HG02840 (cell line): ENCODE data around the gene COMT.
"Not testable (repeated sequence)": the region's sequence is repeated elsewhere in the genome, so short reads cannot be mapped to it uniquely, and the experiment has no call there.

Source experiments
- ATAC-seq: cut with Tn5 transposase; IDR thresholded peaks from one replicate; pipeline ENCODE4 v1.9.1; 2021; ENCODE audit warnings: mild to moderate bottlenecking, moderate library complexity, moderate number of reproducible peaks; ENCODE audit not compliant: unreplicated experiment, low FRiP score

COMT gene

GRCh38 chr22:19906864-19907263, 34.7 kb upstream of the COMT start:
- ATAC-seq: not testable (repeated sequence)

GRCh38 chr22:19907902-19908301, 33.7 kb upstream of the COMT start:
- ATAC-seq: not testable (repeated sequence)

GRCh38 chr22:19909350-19910179, 32.0 kb upstream of the COMT start:
- no peak for ATAC-seq

- ATAC-seq: no peak
Measured at GRCh38 chr22:19910180-19910744, 31.3 kb upstream of the COMT start.

DNA sequence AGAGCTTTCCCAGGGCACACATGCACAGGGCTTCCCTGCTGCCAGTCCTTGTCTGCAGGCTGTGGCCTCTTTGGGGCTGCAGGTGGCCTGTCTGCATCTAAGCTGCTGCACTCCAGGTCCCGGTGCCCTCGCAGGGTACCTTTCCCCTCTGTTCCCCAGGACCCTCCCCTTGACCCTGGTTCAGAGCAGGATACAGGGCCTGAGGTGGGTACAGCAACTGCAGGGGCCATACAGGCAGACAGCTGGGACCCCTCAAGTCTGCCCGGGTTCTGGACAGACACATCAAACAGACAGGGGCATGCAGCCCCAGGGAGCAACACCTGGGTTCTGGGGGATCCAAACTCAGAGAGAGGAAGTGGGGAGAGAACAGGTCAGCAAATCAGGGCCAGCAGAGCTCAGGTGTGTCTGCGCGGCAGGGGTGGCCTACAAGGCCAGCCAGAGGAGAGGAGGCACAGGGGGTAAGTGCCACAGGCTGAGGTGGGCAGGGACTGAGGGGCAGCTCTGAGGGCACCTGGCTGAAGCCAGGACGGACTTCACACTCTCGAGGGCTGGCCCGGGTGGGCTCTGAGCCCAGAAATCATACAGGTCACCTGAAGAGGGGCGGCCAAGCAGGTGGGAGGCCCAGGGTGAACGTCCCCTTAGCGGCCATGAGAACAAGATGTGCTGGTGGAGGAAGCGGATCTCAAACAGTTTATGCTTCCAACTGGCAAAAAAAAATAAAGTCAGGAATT, 29.9 kb upstream of the COMT start:
- ATAC-seq: no peak

DNA sequence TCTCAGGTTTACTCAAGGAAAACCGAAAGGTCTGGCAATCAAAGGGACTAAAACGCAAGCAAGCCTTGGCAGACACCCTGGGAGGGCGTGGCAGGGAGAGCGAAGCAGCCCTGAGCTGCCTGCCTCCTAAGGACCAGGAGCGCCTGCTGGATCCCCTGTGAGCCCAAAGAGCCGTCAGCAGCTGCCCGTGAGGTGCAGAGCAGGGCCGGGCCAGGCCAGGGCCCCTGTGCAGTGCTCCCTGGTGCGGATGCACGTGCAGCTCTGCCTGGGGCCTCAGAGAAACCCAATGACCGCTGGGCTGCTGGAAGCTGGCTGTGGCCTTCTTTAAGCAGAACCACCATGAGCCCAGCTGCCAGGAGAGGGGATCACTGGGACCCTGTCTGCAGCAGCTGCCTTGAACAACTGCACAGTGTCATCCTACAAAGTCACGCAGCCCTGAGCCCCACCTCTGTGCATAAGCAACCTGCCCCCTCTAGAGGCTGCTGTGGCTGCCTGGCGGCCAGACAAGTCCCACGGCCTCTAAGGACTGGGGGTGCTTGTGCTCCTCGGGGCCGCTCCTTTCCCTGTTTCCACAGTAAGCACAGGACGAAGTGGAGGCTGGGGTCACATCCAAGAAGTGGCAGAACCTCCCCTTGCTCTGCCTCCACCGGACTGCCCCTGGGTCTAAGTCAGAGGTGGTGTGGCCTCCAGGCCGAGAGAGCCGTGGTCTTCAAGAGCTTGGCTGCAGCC, 29.1 kb upstream of the COMT start:
- ATAC-seq: no peak

DNA sequence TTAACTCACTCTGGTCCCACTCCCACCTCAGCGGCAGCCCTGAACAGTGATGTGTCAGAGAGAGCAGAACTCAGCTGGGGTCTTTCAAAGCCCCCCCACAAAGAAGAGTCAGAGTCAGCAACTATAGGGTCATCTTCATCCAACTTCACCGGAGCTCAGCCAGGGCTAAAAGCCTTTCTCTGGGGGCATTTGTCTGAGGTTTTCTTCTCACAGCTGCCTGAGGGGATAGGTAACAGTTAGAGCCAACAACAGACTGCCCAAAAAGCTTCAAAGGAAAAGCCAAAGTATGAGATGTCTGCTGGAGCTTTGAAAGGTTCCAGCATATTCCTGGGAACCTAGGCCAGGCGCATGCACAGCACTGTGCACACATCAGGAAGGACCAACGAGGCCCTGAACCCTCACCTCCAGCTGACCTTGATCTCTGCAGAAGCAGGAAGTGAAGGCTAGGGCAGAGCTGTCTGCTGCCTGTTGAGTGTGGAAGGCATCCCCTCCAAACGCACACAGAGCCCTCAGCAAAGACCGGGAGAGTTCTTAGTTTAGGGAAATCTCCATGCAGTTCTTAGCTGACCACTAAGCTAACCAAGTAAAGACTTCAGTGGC, 28.1 kb upstream of the COMT start:
- ATAC-seq: no peak

- ATAC-seq: no peak
Measured at GRCh38 chr22:19914201-19914943, 27.2 kb upstream of the COMT start.

GRCh38 chr22:19915287-19915954, 26.2 kb upstream of the COMT start:
- ATAC-seq: no peak

GRCh38 chr22:19916006-19916405, 25.6 kb upstream of the COMT start:
- no peak for ATAC-seq

- ATAC-seq: no peak
Measured at GRCh38 chr22:19916941-19917340, 24.6 kb upstream of the COMT start.

GRCh38 chr22:19917389-19918138, 24.0 kb upstream of the COMT start:
- ATAC-seq: no peak

- no peak for ATAC-seq
Measured at GRCh38 chr22:19918332-19919106, 23.1 kb upstream of the COMT start.

DNA sequence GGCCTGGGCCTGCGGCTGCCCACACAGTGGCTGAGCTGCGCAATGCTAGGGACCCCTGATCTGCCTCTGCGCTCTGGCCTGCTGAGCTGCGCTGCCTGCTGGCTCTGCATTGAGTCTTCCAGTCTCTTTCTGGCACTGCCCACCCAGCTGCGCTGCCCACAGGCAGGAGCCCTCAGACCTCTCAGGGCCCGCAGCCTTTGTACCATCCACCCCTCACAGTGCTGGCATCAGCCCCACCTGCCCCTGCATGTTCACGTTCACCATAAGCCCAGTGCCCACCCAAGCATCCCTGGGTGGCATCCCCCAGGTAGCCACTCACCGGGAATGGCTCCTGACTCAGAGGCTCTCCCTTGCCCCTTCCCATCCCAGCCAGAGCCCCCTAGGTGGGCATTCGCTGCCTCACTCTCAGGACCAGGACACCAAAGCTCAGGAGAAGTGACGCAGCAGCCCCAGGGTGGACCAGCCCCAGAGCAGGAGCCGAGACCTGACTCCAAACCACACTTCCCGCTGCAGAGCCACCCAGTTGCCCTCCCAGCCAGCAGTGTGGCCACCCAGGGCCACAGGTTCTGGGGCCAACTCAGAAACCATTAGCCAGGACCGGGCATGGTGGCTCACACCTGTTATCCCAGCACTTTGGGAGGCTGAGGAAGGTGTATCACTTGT, 21.7 kb upstream of the COMT start:
- ATAC-seq: no peak

DNA sequence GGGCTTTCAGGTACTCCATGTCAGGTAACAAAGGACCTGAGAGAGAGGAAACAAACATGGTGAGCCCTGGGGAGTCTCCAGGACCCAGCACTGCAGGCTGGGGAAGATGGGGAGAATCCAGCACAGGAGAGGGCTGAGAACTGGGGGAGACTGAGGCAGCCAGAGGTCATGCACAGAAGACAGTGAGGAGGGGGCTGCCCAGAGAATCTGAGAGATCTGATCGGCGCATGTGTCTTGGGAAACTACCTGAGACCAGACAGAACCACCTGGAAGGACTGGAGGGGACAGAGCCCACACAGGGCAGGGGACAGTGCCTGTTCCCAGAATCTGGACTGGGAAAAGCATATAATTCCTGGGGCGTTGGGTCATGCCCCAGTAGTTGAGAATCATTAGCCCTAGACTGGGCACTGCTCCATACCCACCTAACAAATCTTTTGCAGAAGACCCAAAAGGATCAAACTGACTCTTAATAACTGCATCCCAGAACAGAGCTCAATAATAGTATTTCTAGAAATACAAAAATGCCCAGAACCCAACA, 20.0 kb upstream of the COMT start:
- ATAC-seq: no peak

- ATAC-seq: no peak
Measured at GRCh38 chr22:19923914-19924513, 17.6 kb upstream of the COMT start.

- ATAC-seq: not testable (repeated sequence)
Measured at GRCh38 chr22:19926028-19926427, 15.5 kb upstream of the COMT start.
